ENCODE measurements around the gene VAMP8.
"Not testable (repeated sequence)": the region's sequence is repeated elsewhere in the genome, so short reads cannot be mapped to it uniquely, and the experiment has no call there.

The VAMP8 gene

GRCh38 chr2:85600951-85601770 lies 23.8 kb downstream of the VAMP8 start:
- DNase-seq = no peak

- no peak for DNase-seq
Measured at GRCh38 chr2:85601771-85602475, 24.5 kb downstream of the VAMP8 start.

GRCh38 chr2:85602476-85603234 lies 25.3 kb downstream of the VAMP8 start, which contains the start of gene TMEM150A:
TSS of gene TMEM150A (minus strand) at chr2:85602698. CDS start at chr2:85601948, 750 bp downstream.
- peak; percentile 78 for DNase-seq

- DNase-seq = not testable (repeated sequence)
Measured at GRCh38 chr2:85604133-85604444, 26.7 kb downstream of the VAMP8 start.

- DNase-seq = no peak
Measured at GRCh38 chr2:85604568-85605339, 27.4 kb downstream of the VAMP8 start.

GRCh38 chr2:85605406-85606115 lies 28.2 kb downstream of the VAMP8 start:
- DNase-seq = no peak

GRCh38 chr2:85606116-85606455 lies 28.7 kb downstream of the VAMP8 start:
- no peak for DNase-seq

GRCh38 chr2:85607268-85608215 lies 30.2 kb downstream of the VAMP8 start:
- DNase-seq = no peak

GRCh38 chr2:85611217-85611704 lies 33.9 kb downstream of the VAMP8 start:
- no peak for DNase-seq

- DNase-seq = peak; percentile 79
Measured at GRCh38 chr2:85611705-85612587, 34.6 kb downstream of the VAMP8 start, which contains the start of gene C2orf68. TSS of gene C2orf68 (minus strand) at chr2:85612066. CDS start at chr2:85611984, 82 bp downstream.

- DNase-seq = no peak
Measured at GRCh38 chr2:85613717-85614515, 36.5 kb downstream of the VAMP8 start.

GRCh38 chr2:85614757-85615156 lies 37.4 kb downstream of the VAMP8 start:
- not testable (repeated sequence) for DNase-seq

- no peak for DNase-seq
Measured at GRCh38 chr2:85615413-85615728, 38.0 kb downstream of the VAMP8 start.

GRCh38 chr2:85617723-85618122 lies 40.3 kb downstream of the VAMP8 start:
- not testable (repeated sequence) for DNase-seq

- no peak for DNase-seq
Measured at GRCh38 chr2:85619617-85620016, 42.2 kb downstream of the VAMP8 start.

GRCh38 chr2:85621338-85621737 lies 44.0 kb downstream of the VAMP8 start:
- DNase-seq = no peak

- no peak for DNase-seq
Measured at GRCh38 chr2:85623991-85624390, 46.6 kb downstream of the VAMP8 start.

GRCh38 chr2:85628658-85629057 lies 51.3 kb downstream of the VAMP8 start:
- no peak for DNase-seq

GRCh38 chr2:85631316-85631715 lies 53.9 kb downstream of the VAMP8 start:
- no peak for DNase-seq

Data from NCI-H1436 (cell line).